Measurements from ENCODE around the gene UBE2QL1.

The UBE2QL1 gene

GRCh38 chr5:6431214-6432195 lies 17.2 kb upstream of the UBE2QL1 start:
- Histone ChIP-seq H3K9ac (ENCODE audit: low read depth, low read length) (no peak overlapping the region), H3K4me3 (ENCODE audit: low read length) (no peak overlapping the region), H3K27me3 (ENCODE audit: insufficient read depth, low read length) (peaks cover 3% of the 10 kb centered on the region; the same call in 1 of the 2 replicates), H3K27ac (ENCODE audit: low read depth, low read length) (no peak overlapping the region), H3K9me3 (ENCODE audit: insufficient read depth, low read depth, low read length) (no peaks in the 10 kb centered on the region), H3K36me3 (ENCODE audit: insufficient read depth, low read length) (no peaks in the 10 kb centered on the region), H3K4me1 (ENCODE audit: insufficient read depth, low read length) (no peaks in the 10 kb centered on the region)
- 95% methylated on average over 4 of the region's 6 CpGs for WGBS

- no peaks in the 10 kb centered on the region for H3K9me3 ChIP-seq (ENCODE audit: insufficient read depth, low read depth, low read length)
- WGBS: 92% methylated on average over 9 of the region's 9 CpGs
- peaks cover 3% of the 10 kb centered on the region; the same call in 1 of the 2 replicates for H3K27me3 ChIP-seq (ENCODE audit: insufficient read depth, low read length)
- no peak overlapping the region for H3K27ac ChIP-seq (ENCODE audit: low read depth, low read length)
- H3K9ac ChIP-seq (ENCODE audit: low read depth, low read length): no peak overlapping the region
- no peak overlapping the region for H3K4me3 ChIP-seq (ENCODE audit: low read length)
- H3K36me3 ChIP-seq (ENCODE audit: insufficient read depth, low read length): no peaks in the 10 kb centered on the region
- H3K4me1 ChIP-seq (ENCODE audit: insufficient read depth, low read length): no peaks in the 10 kb centered on the region
These were observed 16.5 kb upstream of the UBE2QL1 start for GRCh38 chr5:6432206-6432605.

- Histone ChIP-seq H3K27me3 (ENCODE audit: insufficient read depth, low read length) (peaks cover 3% of the 10 kb centered on the region; the same call in 1 of the 2 replicates), H3K4me3 (ENCODE audit: low read length) (no peak overlapping the region), H3K36me3 (ENCODE audit: insufficient read depth, low read length) (no peaks in the 10 kb centered on the region), H3K9me3 (ENCODE audit: insufficient read depth, low read depth, low read length) (no peaks in the 10 kb centered on the region), H3K27ac (ENCODE audit: low read depth, low read length) (no peak overlapping the region), H3K4me1 (ENCODE audit: insufficient read depth, low read length) (no peaks in the 10 kb centered on the region), H3K9ac (ENCODE audit: low read depth, low read length) (no peak overlapping the region)
- 85% methylated on average over 14 of the region's 14 CpGs for WGBS
These were observed 13.9 kb upstream of the UBE2QL1 start for GRCh38 chr5:6434731-6435130.

- Histone ChIP-seq H3K27ac (ENCODE audit: low read depth, low read length) (no peak overlapping the region), H3K27me3 (ENCODE audit: insufficient read depth, low read length) (peaks cover 3% of the 10 kb centered on the region; the same call in 1 of the 2 replicates), H3K4me3 (ENCODE audit: low read length) (no peak overlapping the region), H3K4me1 (ENCODE audit: insufficient read depth, low read length) (no peaks in the 10 kb centered on the region), H3K9ac (ENCODE audit: low read depth, low read length) (no peak overlapping the region), H3K36me3 (ENCODE audit: insufficient read depth, low read length) (no peaks in the 10 kb centered on the region), H3K9me3 (ENCODE audit: insufficient read depth, low read depth, low read length) (peaks cover 1% of the 10 kb centered on the region; the same call in 1 of the 2 replicates)
- WGBS: 21% methylated on average over 7 of the region's 8 CpGs
These were observed 13.3 kb upstream of the UBE2QL1 start for GRCh38 chr5:6435356-6435755.

- H3K27me3 ChIP-seq (ENCODE audit: insufficient read depth, low read length): peaks cover 3% of the 10 kb centered on the region; the same call in 1 of the 2 replicates
- no peaks in the 10 kb centered on the region for H3K4me1 ChIP-seq (ENCODE audit: insufficient read depth, low read length)
- no peak overlapping the region for H3K27ac ChIP-seq (ENCODE audit: low read depth, low read length)
- H3K4me3 ChIP-seq (ENCODE audit: low read length): no peak overlapping the region
- H3K9me3 ChIP-seq (ENCODE audit: insufficient read depth, low read depth, low read length): peaks cover 4% of the 10 kb centered on the region; the same call in 1 of the 2 replicates
- H3K9ac ChIP-seq (ENCODE audit: low read depth, low read length): no peak overlapping the region
- WGBS: 91% methylated on average over 3 of the region's 4 CpGs
- no peaks in the 10 kb centered on the region for H3K36me3 ChIP-seq (ENCODE audit: insufficient read depth, low read length)
These were observed 11.8 kb upstream of the UBE2QL1 start for GRCh38 chr5:6436715-6437331.

- Histone ChIP-seq H3K27ac (ENCODE audit: low read depth, low read length) (no peak overlapping the region), H3K27me3 (ENCODE audit: insufficient read depth, low read length) (peaks cover 7% of the 10 kb centered on the region; the same call in 1 of the 2 replicates), H3K9ac (ENCODE audit: low read depth, low read length) (no peak overlapping the region), H3K4me3 (ENCODE audit: low read length) (no peak overlapping the region), H3K9me3 (ENCODE audit: insufficient read depth, low read depth, low read length) (peaks cover 9% of the 10 kb centered on the region; the same call in 1 of the 2 replicates), H3K4me1 (ENCODE audit: insufficient read depth, low read length) (no peaks in the 10 kb centered on the region), H3K36me3 (ENCODE audit: insufficient read depth, low read length) (no peaks in the 10 kb centered on the region)
- 78% methylated on average over 5 of the region's 5 CpGs for WGBS
These were observed 8.8 kb upstream of the UBE2QL1 start for GRCh38 chr5:6439588-6440550.

GRCh38 chr5:6442333-6442732 lies 6.3 kb upstream of the UBE2QL1 start:
- Histone ChIP-seq H3K27me3 (ENCODE audit: insufficient read depth, low read length) (peaks cover 20% of the 10 kb centered on the region), H3K27ac (ENCODE audit: low read depth, low read length) (no peak overlapping the region)

GRCh38 chr5:6443326-6443725 lies 5.3 kb upstream of the UBE2QL1 start:
- H3K4me1 ChIP-seq (ENCODE audit: insufficient read depth, low read length): no peaks in the 10 kb centered on the region
- no peak overlapping the region for H3K4me3 ChIP-seq (ENCODE audit: low read length)
- H3K27ac ChIP-seq (ENCODE audit: low read depth, low read length): no peak overlapping the region
- H3K9me3 ChIP-seq (ENCODE audit: insufficient read depth, low read depth, low read length): peaks cover 9% of the 10 kb centered on the region; the same call in 1 of the 2 replicates
- H3K27me3 ChIP-seq (ENCODE audit: insufficient read depth, low read length): peaks cover 29% of the 10 kb centered on the region
- WGBS: 88% methylated on average over 5 of the region's 5 CpGs
- no peaks in the 10 kb centered on the region for H3K36me3 ChIP-seq (ENCODE audit: insufficient read depth, low read length)
- H3K9ac ChIP-seq (ENCODE audit: low read depth, low read length): no peak overlapping the region

More at GRCh38 chr5:6442333-6442732, 6.3 kb upstream of the UBE2QL1 start:
- no peaks in the 10 kb centered on the region for H3K36me3 ChIP-seq (ENCODE audit: insufficient read depth, low read length)
- WGBS: 89% methylated on average over 2 of the region's 2 CpGs
- H3K9me3 ChIP-seq (ENCODE audit: insufficient read depth, low read depth, low read length): peaks cover 9% of the 10 kb centered on the region; the same call in 1 of the 2 replicates
- no peak overlapping the region for H3K4me3 ChIP-seq (ENCODE audit: low read length)
- H3K9ac ChIP-seq (ENCODE audit: low read depth, low read length): no peak overlapping the region
- H3K4me1 ChIP-seq (ENCODE audit: insufficient read depth, low read length): no peaks in the 10 kb centered on the region

- H3K27me3 ChIP-seq (ENCODE audit: insufficient read depth, low read length): peaks cover 56% of the 10 kb centered on the region
These were observed 2.6 kb upstream of the UBE2QL1 start for GRCh38 chr5:6446042-6446441.

GRCh38 chr5:6446626-6447309 lies 1.9 kb upstream of the UBE2QL1 start:
- peaks cover 13% of the 10 kb centered on the region; the same call in 1 of the 2 replicates for H3K4me1 ChIP-seq (ENCODE audit: insufficient read depth, low read length)
- no peaks in the 10 kb centered on the region for H3K36me3 ChIP-seq (ENCODE audit: insufficient read depth, low read length)
- no peak overlapping the region for H3K27ac ChIP-seq (ENCODE audit: low read depth, low read length)
- H3K4me3 ChIP-seq (ENCODE audit: low read length): no peak overlapping the region
- no peak overlapping the region for H3K9ac ChIP-seq (ENCODE audit: low read depth, low read length)
- 88% methylated on average over 21 of the region's 21 CpGs for WGBS
- H3K27me3 ChIP-seq (ENCODE audit: insufficient read depth, low read length): peaks cover 63% of the 10 kb centered on the region
- 0 out of 2 replicates have a peak, but pooled peaks cover 5% of the 10 kb centered on the region for H3K9me3 ChIP-seq (ENCODE audit: insufficient read depth, low read depth, low read length)

More at GRCh38 chr5:6446042-6446441, 2.6 kb upstream of the UBE2QL1 start:
- no peak overlapping the region for H3K27ac ChIP-seq (ENCODE audit: low read depth, low read length)
- H3K9me3 ChIP-seq (ENCODE audit: insufficient read depth, low read depth, low read length): 0 out of 2 replicates have a peak, but pooled peaks cover 5% of the 10 kb centered on the region
- peaks cover 13% of the 10 kb centered on the region; the same call in 1 of the 2 replicates for H3K4me1 ChIP-seq (ENCODE audit: insufficient read depth, low read length)
- H3K4me3 ChIP-seq (ENCODE audit: low read length): no peak overlapping the region
- H3K9ac ChIP-seq (ENCODE audit: low read depth, low read length): no peak overlapping the region
- H3K36me3 ChIP-seq (ENCODE audit: insufficient read depth, low read length): no peaks in the 10 kb centered on the region
- 80% methylated on average over 12 of the region's 12 CpGs for WGBS
